Erythroblast (primary cell): ENCODE measurements around the gene FOXO6.

Source experiments
- GATA1 ChIP-seq: IDR thresholded peaks from 2 replicates; pipeline ENCODE4 v1.6.1; 2011; ENCODE audit warnings: low read depth, mild to moderate bottlenecking, control low read depth, low read length, moderate library complexity
- POLR2A ChIP-seq: IDR thresholded peaks from 2 replicates; pipeline ENCODE4 v1.6.1; 2011; ENCODE audit warnings: mild to moderate bottlenecking, low read length

- TF ChIP-seq POLR2A (no peak), GATA1 (no peak)
Measured at GRCh38 chr1:41417335-41417682, 56.1 kb downstream of the FOXO6 start.
